H1 (cell line): Measurements from ENCODE around the gene SH3RF3. TPM values are rescaled to one million over a fixed set of nuclear protein-coding genes. Genes with fewer than 3 reads are reported as not detected.

Experiments
- CTCF ChIA-PET: fragments of 300-600 bp; sonication (Branson Sonifier 250); formaldehyde crosslinking; loops from one replicate; lab custom pipeline; 2021; ENCODE audit not compliant: partially characterized antibody; lab: Charles Lee
- POLR2A ChIA-PET: fragments of 300-600 bp; sonication (Branson Sonifier 250); formaldehyde crosslinking; loops from one replicate; lab custom pipeline; 2021; ENCODE audit warnings: inconsistent platforms; ENCODE audit not compliant: partially characterized antibody; lab: Charles Lee
- DNase-seq, 2 experiments: peaks; one replicate each; pipeline versions ENCODE4 v3.0.0 to v3.0.0-alpha.2; 2010 to 2022; ENCODE audit warnings: low spot score in 2 of 2, low read depth in 1 of 2, mixed read lengths in 1 of 2
- FAIRE-seq: peaks from 2 replicates; lab custom pipeline; 2011; peaks lifted over from hg19 to GRCh38; lab: Jason Lieb, UNC
- H2AFZ ChIP-seq: 2 replicates; pipeline ENCODE4 v1.8.1; 2012; ENCODE audit warnings: low read length, inconsistent platforms
- H2AK5ac ChIP-seq: 2 replicates; pipeline ENCODE4 v1.6.1; 2013; ENCODE audit warnings: low read depth, low read length
- H2BK120ac ChIP-seq: replicated peaks from 2 replicates; pipeline ENCODE3; 2013; ENCODE audit warnings: low read depth, low read length, inconsistent platforms
- H2BK12ac ChIP-seq: 2 replicates; pipeline ENCODE4 v1.6.1; 2013; ENCODE audit warnings: low read depth, low read length
- H2BK15ac ChIP-seq: 2 replicates; pipeline ENCODE4 v1.6.1; 2013; ENCODE audit warnings: low read length
- H2BK20ac ChIP-seq: 2 replicates; pipeline ENCODE4 v1.6.1; 2013; ENCODE audit warnings: low read length
- H2BK5ac ChIP-seq: 2 replicates; pipeline ENCODE4 v1.6.1; 2013; ENCODE audit warnings: low read depth, low read length
- H3K14ac ChIP-seq: 2 replicates; pipeline ENCODE4 v1.6.1; 2013; ENCODE audit warnings: inconsistent platforms; ENCODE audit not compliant: insufficient read length
- H3K18ac ChIP-seq: 2 replicates; pipeline ENCODE4 v1.6.1; 2013; ENCODE audit warnings: low read length; ENCODE audit errors: extremely low read depth
- H3K23ac ChIP-seq: 2 replicates; pipeline ENCODE4 v1.6.1; 2013; ENCODE audit warnings: inconsistent platforms; ENCODE audit not compliant: insufficient read length
- H3K23me2 ChIP-seq: 2 replicates; pipeline ENCODE4 v1.6.1; 2013; ENCODE audit warnings: low read depth, low read length
- H3K27ac ChIP-seq: 2 replicates; pipeline ENCODE4 v1.6.1; 2011; ENCODE audit warnings: low read depth, low read length, inconsistent platforms
- H3K27me3 ChIP-seq, 4 experiments: replicated peaks in 1 of 4; 1 replicate in 1 of 4; 2 replicates in 3 of 4; pipeline versions ENCODE4 v1.6.1 to v1.8.1; 2011 to 2013; ENCODE audit warnings: low read length in 3 of 4, mild to moderate bottlenecking in 3 of 4, inconsistent platforms in 2 of 4, mixed read lengths in 2 of 4, moderate library complexity in 1 of 4; ENCODE audit not compliant: control insufficient read depth in 3 of 4, insufficient read depth in 3 of 4; ENCODE audit errors: extremely low read depth in 1 of 4
- H3K36me3 ChIP-seq, 4 experiments: 2 replicates each; pipeline versions ENCODE4 v1.6.1 to v1.8.1; 2011 to 2013; ENCODE audit warnings: mild to moderate bottlenecking in 4 of 4, low read length in 3 of 4, moderate library complexity in 2 of 4, control low read depth in 1 of 4, inconsistent platforms in 1 of 4; ENCODE audit not compliant: insufficient read depth in 4 of 4, control insufficient read depth in 2 of 4
- H3K4ac ChIP-seq: replicated peaks from 2 replicates; pipeline ENCODE3; 2013; ENCODE audit warnings: low read length, low read depth, mixed read lengths, inconsistent platforms; ENCODE audit not compliant: insufficient read length
- H3K4me1 ChIP-seq, 4 experiments: replicated peaks in 1 of 4; 1 replicate in 1 of 4; 2 replicates in 3 of 4; pipeline versions ENCODE4 v1.6.1 to v1.8.1; 2011 to 2013; ENCODE audit warnings: low read length in 3 of 4, inconsistent platforms in 2 of 4, mixed read lengths in 1 of 4; ENCODE audit not compliant: insufficient read depth in 4 of 4, control insufficient read depth in 3 of 4
- H3K4me2 ChIP-seq, 2 experiments: 2 replicates each; pipeline versions ENCODE4 v1.6.1 to v1.8.1; 2011 to 2013; ENCODE audit warnings: low read depth in 2 of 2, low read length in 2 of 2, control low read depth in 1 of 2, inconsistent platforms in 1 of 2, mild to moderate bottlenecking in 1 of 2; ENCODE audit not compliant: insufficient read depth in 1 of 2
- H3K4me3 ChIP-seq, 4 experiments: fragments of 200-600, 300-600 bp in 1 of 4; sonication (generic), shearing (Covaris generic), sonication (Bioruptor Twin) in 1 of 4; 2 replicates each; pipeline versions ENCODE4 v1.5.1 to v1.8.1; 2011 to 2016; ENCODE audit warnings: low read length in 4 of 4, low read depth in 3 of 4, control low read depth in 2 of 4, inconsistent platforms in 2 of 4, mild to moderate bottlenecking in 2 of 4, mixed read lengths in 1 of 4, moderate library complexity in 1 of 4; ENCODE audit not compliant: insufficient read depth in 2 of 4; ENCODE audit errors: extremely low read depth in 1 of 4
- H3K56ac ChIP-seq: replicated peaks from 2 replicates; pipeline ENCODE3; 2013; ENCODE audit warnings: low read depth, mild to moderate bottlenecking, mixed read lengths, low read length, inconsistent platforms; ENCODE audit not compliant: insufficient read length
- H3K79me1 ChIP-seq: 2 replicates; pipeline ENCODE4 v1.6.1; 2013; ENCODE audit warnings: low read depth, low read length, control low read depth
- H3K79me2 ChIP-seq, 2 experiments: 2 replicates each; pipeline versions ENCODE4 v1.6.1 to v1.8.1; 2012 to 2013; ENCODE audit warnings: low read length in 2 of 2, mild to moderate bottlenecking in 2 of 2, inconsistent platforms in 1 of 2; ENCODE audit not compliant: insufficient read depth in 2 of 2, control insufficient read depth in 1 of 2
- H3K9ac ChIP-seq, 4 experiments: replicated peaks in 1 of 4; 1 replicate in 1 of 4; 2 replicates in 3 of 4; pipeline versions ENCODE4 v1.6.1 to v1.8.1; 2011 to 2013; ENCODE audit warnings: low read depth in 3 of 4, low read length in 3 of 4, control low read depth in 2 of 4, mild to moderate bottlenecking in 2 of 4, moderate library complexity in 2 of 4, inconsistent platforms in 1 of 4; ENCODE audit errors: extremely low read depth in 1 of 4
- H3K9me3 ChIP-seq, 2 experiments: 2 replicates each; pipeline versions ENCODE4 v1.6.1 to v1.8.1; 2012 to 2013; ENCODE audit warnings: mild to moderate bottlenecking in 2 of 2, moderate library complexity in 2 of 2, control low read depth in 1 of 2, inconsistent platforms in 1 of 2, low read depth in 1 of 2, low read length in 1 of 2, mixed read lengths in 1 of 2; ENCODE audit not compliant: insufficient read depth in 2 of 2
- H4K20me1 ChIP-seq, 2 experiments: replicated peaks in 1 of 2; 2 replicates each; pipeline versions ENCODE3 to v1.8.1; 2011 to 2013; ENCODE audit warnings: inconsistent platforms in 2 of 2, low read length in 2 of 2, mild to moderate bottlenecking in 1 of 2; ENCODE audit not compliant: insufficient read depth in 2 of 2, control insufficient read depth in 1 of 2
- H4K5ac ChIP-seq: 2 replicates; pipeline ENCODE4 v1.6.1; 2013; ENCODE audit warnings: low read length, low read depth, mixed read lengths, inconsistent platforms; ENCODE audit not compliant: insufficient read length
- H4K8ac ChIP-seq: 2 replicates; pipeline ENCODE4 v1.8.0; 2013; ENCODE audit warnings: mild to moderate bottlenecking, moderate library complexity, low read length, inconsistent platforms; ENCODE audit not compliant: insufficient read depth; ENCODE audit errors: extremely low read depth
- H4K91ac ChIP-seq: replicated peaks from 2 replicates; pipeline ENCODE3; 2013; ENCODE audit warnings: low read length, mixed read lengths, inconsistent platforms; ENCODE audit not compliant: insufficient read length
- ATF3 ChIP-seq: IDR thresholded peaks from 2 replicates; pipeline ENCODE4 v1.6.1; 2011; ENCODE audit warnings: low read depth, mild to moderate bottlenecking, low read length; ENCODE audit not compliant: insufficient read depth
- WGBS, 2 experiments: shearing (Covaris generic) in 1 of 2; methylation state at CpG; one replicate each; pipeline versions ENCODE4 v1.1.6 to v1.1.7; 2013 to 2015; ENCODE audit warnings: low lambda C conversion rate in 2 of 2, mixed read lengths in 2 of 2, inconsistent platforms in 1 of 2, low coverage in 1 of 2, missing lambda C conversion rate in 1 of 2; ENCODE audit not compliant: insufficient replicate concordance in 2 of 2, insufficient coverage in 1 of 2, insufficient read length in 1 of 2; ENCODE audit errors: extremely low coverage in 1 of 2, missing lambda C conversion rate in 1 of 2; 5-methylcytosine and 5-hydroxymethylcytosine counted together
- polyA plus RNA-seq, 7 experiments: library from polyadenylated mRNA; depleted of rRNA in 3 of 7; stranded (reverse) in 5 of 7; unstranded in 2 of 7; fragments of >200 nt in 5 of 7; fragments of 200-250 nt in 2 of 7; gene quantifications; 1 replicate in 5 of 7; 2 replicates in 1 of 7; 4 replicates in 1 of 7; pipeline versions ENCODE4 v1.2.1 to v1.2.3, GENCODE V29; 2011 to 2013; ENCODE audit warnings: missing spikeins in 2 of 7, mixed read lengths in 2 of 7
- total RNA-seq: library from RNA; stranded (reverse); fragmentation: NEBNext Ultra II Directional; extraction: Animal tissue kit (Norgen Biotek cat#: 25700); gene quantifications from 2 replicates; pipeline ENCODE4 v1.2.1, GENCODE V29; 2021

The SH3RF3 gene
- total and polyA plus RNA-seq, 2 of the 8 experiments (the other 6 are each of a cell fraction or from before 2014, with no cell fraction given), result 0.11 to 0.65 TPM

- H3K4me1 ChIP-seq, result no peaks in the 10 kb centered on the region
- H3K36me3 ChIP-seq, result no peaks in the 10 kb centered on the region
- no peaks in the 10 kb centered on the region for H3K79me1 ChIP-seq
- FAIRE-seq (no peak), DNase-seq (no peak)
- H3K4me2 ChIP-seq, result no peak overlapping the region
- no peaks in the 10 kb centered on the region for H4K20me1 ChIP-seq
- H3K79me2 ChIP-seq, result no peaks in the 10 kb centered on the region
- no peak overlapping the region for H2AK5ac ChIP-seq
- no peak overlapping the region for H2BK20ac ChIP-seq
- no peak overlapping the region for H3K4me3 ChIP-seq
- no peak overlapping the region for H3K9ac ChIP-seq
- H3K27ac ChIP-seq, result no peak overlapping the region
- H3K14ac ChIP-seq, result no peak overlapping the region
- no peak overlapping the region for H2BK15ac ChIP-seq
- CTCF ChIA-PET, result no interaction called here
- no peak overlapping the region for H2BK5ac ChIP-seq
- H2BK120ac ChIP-seq, result no peak overlapping the region
- no peaks in the 10 kb centered on the region for H3K23me2 ChIP-seq
- H2BK12ac ChIP-seq, result no peak overlapping the region
- H4K5ac ChIP-seq, result no peak overlapping the region
- WGBS, 2 experiments, result 85% methylated on average over 15 of the region's 18 CpGs; no CpG with 5 or more reads in 1 of the 2 experiments
- H2AFZ ChIP-seq, result no peak overlapping the region
- H3K27me3 ChIP-seq, result no peaks in the 10 kb centered on the region
- H3K18ac ChIP-seq, result no peak overlapping the region
- no peak overlapping the region for H4K8ac ChIP-seq
- no peak overlapping the region for H4K91ac ChIP-seq
- peaks cover 5% of the 10 kb centered on the region in 2 experiments for H3K9me3 ChIP-seq
- no peak overlapping the region for H3K56ac ChIP-seq
- no peak overlapping the region for H3K4ac ChIP-seq
- POLR2A ChIA-PET, result no interaction called here
- no peak for TF ChIP-seq ATF3
- H3K23ac ChIP-seq, result no peak overlapping the region
Observed at GRCh38 chr2:109342256-109342850, 213.3 kb downstream of the SH3RF3 start.
